ENCODE measurements around the gene BTBD1.
"Not testable (repeated sequence)": the region's sequence is repeated elsewhere in the genome, so short reads cannot be mapped to it uniquely, and the experiment has no call there.

The BTBD1 gene

DNA sequence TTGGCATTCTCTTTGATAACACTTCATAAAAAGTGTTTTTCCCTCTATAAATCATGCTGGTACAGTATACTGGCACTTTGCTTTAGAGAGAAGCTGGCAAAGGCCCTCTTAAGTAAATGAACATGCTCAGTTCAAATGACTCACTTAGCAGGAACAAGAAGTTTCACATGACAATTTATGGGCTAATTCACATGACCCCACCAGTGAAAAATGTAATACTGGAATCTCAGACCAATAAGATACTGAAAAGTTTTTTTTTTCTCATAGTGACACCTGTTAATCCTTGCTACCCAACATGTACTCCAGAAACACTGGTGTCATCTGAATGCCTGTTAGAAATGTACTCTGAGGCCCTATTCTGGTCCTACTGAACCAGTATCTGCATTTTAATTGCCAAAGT, 13.9 kb downstream of the BTBD1 start:
- no peak for DNase-seq

DNA sequence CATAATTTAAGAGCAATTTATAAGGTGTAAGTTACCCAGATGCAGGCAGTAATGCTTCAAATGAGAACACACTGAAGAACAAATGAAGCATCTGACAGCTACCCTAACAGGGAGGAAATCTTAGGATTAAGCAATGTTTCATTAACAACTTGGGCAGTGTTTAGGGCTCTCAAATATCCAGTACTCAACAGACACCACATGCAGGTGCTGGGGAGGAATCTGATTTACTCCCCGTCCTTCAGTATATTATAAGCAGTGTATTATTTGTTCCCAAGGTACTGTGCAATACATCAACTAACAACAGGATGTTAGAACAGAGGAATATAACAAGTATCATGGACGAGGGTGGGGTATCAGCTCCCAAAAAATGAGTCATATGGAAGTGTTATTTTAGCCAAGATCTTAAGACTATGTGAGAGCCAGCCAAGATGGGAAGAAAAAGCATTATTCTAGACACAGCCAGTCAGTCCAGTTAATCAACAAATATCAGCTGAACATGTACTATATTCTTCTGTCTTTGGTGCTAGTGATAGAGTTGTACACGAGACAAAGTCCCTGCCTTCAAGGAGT, 20.4 kb downstream of the BTBD1 start:
- DNase-seq, result no peak

DNA sequence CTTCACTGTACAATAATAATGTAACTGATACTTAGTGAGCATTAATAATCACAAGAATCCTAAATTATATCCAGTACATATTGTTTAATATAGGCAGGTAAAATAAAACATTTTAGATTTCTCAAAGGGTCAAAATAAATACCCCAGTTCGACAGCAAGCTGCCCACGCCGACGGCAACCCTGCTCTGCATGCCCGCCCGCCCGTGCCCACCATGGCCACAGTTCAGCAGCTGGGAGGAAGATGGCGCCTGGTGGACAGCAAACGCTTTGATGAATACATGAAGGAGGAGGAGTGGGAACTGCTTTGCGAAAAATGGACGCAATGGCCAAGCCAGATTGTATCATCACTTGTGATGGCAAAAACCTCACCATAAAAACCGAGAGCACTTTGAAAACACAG, 22.9 kb downstream of the BTBD1 start:
- DNase-seq, result no peak

DNA sequence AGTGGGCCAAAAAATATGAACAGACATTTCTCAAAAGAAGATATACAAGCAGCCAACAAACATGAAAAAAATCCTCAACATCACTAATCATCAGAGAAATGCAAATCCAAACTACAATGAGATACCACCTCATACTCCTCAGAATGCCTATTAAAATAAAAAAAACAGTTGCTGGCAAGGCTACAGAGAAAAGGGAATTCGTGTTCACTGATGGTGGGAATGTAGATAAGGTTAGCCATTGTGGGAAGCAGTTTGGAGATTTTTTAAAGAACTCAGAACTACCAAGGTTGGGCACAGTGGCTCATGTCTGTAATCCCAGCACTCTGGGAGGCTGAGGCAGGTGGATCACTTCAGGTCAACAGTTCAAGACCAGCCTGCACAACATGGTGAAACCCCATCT, 27.8 kb downstream of the BTBD1 start:
- no peak for DNase-seq

GRCh38 chr15:83036253-83036652, 30.8 kb downstream of the BTBD1 start:
- DNase-seq, result peak; percentile 40

DNA sequence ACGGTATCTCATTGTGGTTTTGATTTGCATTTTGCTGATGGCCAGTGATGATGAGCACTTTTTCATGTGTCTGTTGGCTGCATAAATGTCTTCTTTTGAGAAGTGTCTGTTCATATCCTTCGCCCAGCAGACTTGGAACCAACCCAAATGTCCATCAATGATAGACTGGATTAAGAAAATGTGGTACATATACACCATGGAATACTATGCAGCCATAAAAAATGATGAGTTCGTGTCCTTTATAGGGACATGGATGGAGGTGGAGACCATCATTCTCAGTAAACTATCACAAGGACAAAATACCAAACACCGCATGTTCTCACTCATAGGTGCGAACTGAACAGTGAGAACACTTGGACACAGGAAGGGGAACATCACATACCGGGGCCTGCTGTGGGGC, 35.8 kb downstream of the BTBD1 start:
- DNase-seq, result not testable (repeated sequence)

DNA sequence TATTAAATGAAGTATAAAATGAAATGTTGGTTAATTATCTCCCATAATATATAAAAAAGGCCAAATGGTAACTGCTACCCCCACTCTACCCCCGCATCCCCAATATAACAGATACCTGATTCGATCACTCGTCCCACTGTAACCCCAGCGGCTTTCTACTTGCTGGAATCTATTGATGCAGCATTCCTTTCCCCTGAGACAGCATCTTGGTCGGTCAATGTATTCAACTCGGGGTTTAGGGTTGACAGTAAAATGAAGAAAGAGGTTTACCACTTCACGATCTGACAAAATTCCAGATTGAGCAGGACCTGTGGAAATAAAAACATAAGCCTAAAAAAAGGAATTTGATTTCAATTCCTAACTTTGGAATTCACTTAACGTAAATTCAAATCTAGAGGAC, 37.0 kb downstream of the BTBD1 start:
- no peak for DNase-seq

DNA sequence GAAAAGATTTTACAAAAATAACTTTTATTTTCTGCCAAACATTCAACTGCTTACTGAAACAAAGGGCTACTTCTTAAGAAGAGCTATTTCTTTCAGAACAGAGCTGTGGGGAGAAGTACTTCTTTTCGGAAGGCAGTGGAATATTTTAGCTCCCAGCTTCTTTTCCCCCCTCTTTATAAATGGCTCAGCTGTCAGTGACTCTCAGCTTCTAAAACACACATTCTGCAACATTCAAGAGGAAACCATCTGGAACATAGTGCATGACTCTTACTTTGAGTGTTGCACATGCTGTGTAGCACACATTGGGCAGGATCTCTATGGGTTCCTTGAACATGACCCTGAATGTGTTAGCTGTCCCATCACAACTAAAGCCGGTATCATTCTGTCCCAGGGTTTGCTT, 48.6 kb downstream of the BTBD1 start:
- no peak for DNase-seq

GRCh38 chr15:83016906-83017305, 50.1 kb downstream of the BTBD1 start:
- DNase-seq, result no peak

GRCh38 chr15:83015361-83015760, 51.7 kb downstream of the BTBD1 start:
- DNase-seq, result no peak

DNA sequence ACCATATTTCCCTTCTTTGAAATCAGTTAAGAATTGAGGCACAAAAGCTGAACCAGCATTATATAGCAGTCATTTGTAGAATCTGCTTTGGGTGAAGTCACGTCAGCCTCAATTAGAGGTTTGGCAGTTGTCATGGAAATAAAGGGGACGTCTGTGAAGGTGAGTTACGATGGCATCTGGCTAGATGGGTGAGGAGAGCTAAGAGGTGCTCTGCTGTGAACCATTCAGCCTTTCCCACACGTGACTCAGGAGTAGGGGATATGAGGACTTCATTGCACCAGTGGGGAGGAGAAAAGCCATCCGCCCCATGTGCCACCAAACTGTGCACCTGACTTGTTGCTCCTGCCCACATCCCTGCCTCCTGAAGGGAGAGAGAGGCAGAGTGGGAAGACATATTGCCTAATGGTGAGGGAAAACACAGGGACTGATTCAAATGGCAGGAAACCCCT, 52.8 kb downstream of the BTBD1 start:
- DNase-seq, result peak; percentile 48

DNA sequence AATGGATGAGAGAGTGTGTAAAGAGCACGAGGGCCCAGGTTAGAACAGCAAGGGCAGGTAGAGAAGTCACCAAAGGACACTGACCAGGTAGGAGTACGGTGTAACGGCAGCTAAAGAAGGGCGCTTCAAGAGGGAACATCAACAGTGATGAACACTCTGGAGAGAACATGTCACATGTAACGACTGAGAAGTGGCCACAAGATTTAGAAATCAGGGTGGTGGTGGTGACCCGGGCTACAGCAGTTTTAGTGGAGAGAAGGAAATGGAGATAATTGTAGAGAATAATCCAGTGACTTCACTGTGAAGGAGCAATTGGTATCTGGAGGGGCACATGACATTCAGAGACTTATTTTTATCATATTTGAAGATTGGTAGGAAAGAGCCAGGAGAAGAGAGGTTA, 54.4 kb downstream of the BTBD1 start:
- no peak for DNase-seq

DNA sequence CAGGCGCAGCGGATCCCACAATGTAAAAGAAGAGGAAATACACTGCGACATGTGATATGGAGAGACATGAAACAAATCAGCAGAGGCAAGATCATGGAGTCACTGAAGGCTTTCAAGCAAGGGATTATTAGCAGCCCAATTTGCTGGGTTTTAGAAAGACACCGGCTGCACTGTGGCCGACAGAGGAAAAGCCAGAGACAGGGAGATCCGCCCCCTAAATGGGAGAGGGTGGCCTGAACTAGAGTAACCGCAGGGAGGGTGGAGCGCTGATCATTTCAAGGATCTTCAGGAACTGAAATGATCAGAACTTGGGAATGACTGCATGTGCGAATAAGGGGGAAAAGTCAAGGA, 55.0 kb downstream of the BTBD1 start:
- DNase-seq, result no peak

GRCh38 chr15:83011271-83012075, 55.6 kb downstream of the BTBD1 start, which contains the start of gene C15orf40:
TSS of gene C15orf40 (minus strand) at chr15:83011639. CDS start at chr15:83011607, 32 bp downstream.
- DNase-seq, result peak; percentile 95

DNA sequence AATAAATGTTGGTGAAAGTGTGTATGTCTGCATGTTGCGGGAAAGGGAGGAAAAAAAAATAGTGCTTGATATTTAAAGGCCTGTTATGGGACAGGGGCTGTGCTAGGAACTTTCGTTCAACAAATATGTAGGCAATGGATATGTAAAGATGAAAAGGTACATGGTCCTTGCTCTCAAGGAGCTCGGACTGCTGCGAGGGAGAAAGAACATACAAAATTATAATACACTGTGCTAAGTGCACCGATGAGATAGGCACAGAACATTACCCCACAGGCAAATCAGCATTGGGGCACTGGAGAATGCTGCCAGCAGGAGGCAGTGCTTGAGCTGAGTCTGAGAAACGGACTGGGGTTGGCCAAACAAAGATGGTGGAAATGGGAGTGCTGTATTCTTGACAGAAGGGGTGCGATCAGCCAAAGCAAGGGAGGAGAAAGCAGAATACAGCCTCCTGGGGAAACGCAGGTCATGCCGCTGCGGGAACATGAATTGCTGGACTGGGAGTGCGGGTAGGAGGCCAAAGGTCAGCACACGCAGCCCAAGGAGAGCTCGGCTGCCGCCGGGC, 56.3 kb downstream of the BTBD1 start:
- peak; percentile 90 for DNase-seq

DNA sequence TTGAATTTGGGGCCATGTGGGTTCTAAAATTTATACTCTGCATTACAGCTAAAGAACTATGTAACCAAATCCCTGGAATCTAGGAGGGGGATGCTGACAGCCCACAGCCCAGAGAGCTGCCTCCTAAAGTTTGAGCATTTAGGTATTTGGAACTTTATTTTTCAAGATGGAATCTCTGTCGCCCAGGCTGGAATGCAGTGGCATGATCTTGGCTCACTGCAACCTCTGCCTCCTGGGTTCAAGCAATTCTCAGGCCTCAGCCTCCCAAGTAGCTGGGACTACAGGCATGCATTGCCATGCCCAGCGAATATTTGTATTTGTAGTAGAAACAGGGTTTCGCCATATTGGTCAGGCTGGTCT, 66.4 kb downstream of the BTBD1 start:
- DNase-seq, result not testable (repeated sequence)

DNA sequence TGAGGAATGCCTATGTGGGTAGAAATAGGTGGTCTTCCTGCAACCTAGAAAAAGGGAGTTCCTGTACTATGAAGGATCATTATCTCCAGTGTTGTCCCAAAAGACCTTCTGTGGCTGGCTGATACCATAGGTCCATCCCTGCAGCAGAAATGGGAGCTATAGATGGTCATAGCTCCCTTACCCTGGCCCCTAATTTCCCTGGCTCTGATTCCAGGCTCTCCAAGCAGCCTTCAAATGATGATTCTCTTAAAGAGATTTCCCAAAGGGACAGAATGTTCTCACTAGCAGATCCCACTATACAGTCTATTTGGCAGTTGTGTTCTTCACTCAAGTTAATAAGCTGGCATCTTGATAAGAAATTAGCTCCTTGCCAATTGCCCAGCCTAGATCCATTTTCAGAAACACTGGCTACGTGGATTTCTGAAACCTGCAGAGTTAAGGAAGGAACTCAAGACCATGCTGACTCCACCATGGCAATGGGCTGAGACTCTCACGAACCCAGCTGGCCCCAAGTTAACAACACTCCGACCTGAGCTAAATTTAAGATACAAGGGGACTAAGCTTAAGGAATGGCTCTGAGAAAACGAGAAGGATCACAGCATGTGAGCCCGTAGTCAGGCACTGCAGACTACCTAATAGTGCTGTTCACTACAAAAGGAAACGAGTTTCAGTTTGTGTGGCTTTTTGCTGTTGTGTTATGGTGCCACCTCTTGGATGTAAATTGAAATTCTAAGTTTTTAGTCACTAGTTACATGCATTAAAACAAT, 67.0 kb downstream of the BTBD1 start:
- peak; percentile 69 for DNase-seq

DNA sequence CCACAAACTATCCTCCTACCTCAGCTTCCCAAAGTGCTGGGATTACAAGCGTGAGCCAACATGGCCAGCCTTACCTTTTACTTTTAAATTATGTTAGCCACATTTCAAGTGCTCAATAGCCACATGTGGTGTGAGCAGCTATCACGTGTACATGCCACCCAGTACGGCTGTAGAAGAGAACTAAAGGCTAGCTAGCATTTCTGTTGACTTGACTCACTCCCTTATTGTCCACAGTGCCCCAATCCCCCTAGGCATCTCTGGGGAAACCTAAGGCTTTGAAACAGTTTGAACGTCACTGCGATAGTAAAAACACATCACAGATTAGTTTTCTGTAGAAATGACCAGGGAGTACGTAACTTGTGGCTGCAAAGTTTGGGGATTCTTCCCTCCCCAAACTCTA, 67.6 kb downstream of the BTBD1 start:
- DNase-seq, result no peak

GRCh38 chr15:82995938-82996337, 71.1 kb downstream of the BTBD1 start:
- DNase-seq, result no peak

DNA sequence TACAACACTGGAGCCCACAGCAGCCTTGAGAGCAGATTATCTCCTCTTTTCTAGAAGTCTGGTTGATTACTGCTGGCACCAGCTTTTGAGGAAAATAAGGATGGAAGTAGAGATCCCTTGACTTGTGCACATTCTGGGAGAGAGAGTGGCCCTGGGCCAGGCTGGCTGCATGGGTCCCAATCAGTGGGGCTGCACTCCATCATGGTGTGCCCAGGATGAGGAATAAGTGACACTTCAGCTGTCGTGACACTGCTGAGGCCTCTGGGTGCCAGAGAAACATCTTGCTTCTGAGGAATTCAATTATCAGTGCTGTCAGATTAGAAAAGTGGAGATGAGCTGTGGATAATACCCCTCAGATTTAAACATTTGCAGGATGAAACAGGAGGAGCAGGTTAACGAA, 72.0 kb downstream of the BTBD1 start:
- DNase-seq, result no peak

DNA sequence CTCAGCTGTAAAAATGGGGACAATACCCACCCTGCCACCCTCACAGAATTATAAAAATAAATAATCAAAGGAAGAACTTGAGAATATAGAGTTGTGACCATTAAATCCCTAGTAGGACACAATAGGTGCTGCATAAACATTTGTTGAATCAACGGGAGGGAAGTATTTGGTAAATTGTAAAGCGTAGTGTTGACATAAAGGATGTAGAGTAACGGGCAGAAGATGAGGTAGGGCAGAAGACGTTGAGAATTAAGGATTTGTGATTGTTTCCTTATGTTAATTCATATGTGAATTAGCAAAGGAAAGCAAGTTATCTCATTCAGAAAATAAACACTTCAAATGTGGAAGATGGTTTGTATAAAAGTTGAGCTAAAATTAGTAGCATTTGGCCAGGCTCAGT, 73.9 kb downstream of the BTBD1 start:
- no peak for DNase-seq

DNA sequence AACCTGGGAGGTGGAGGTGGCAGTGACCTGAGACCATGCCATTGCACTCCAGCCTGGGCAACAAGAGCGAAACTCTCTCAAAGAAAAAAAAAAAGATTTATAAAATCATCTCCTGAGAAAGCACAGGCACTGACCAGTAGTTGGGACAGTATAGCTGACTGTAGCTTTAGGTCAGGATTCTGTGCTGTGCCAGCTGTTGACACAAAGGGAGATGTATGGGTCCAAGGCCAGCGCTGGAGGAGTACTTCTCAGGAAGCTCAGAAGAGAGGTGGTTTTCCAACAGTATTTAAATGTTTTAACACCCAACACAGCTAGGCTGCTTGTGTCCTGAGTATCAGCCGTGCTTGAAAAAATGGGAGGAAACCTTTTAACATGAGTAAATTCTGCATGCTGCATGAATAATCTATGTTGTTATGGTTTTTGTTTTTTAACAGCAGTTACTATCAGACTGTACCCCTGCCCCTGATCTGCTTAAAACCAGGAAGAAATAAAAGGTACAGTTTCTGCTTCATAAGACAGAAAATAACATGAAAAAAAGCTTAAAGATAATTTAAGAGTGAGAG, 74.5 kb downstream of the BTBD1 start:
- DNase-seq, result no peak

- DNase-seq, result peak; percentile 25
Observed at GRCh38 chr15:82986442-82986780, 80.6 kb downstream of the BTBD1 start.

Data from activated CD4-positive, alpha-beta T cell treated with anti-CD3 and anti-CD28 coated beads, Interleukin-10, Interleukin-2, amounts not matched to agents 100 ng/mL and 50 ng/mL, durations not matched to agents 16 hours and 8 hours (primary cell).